ENCODE data around the gene HIPK2. TPM values are rescaled to one million over a fixed set of nuclear protein-coding genes. Genes with fewer than 3 reads are reported as not detected.
A peak's percentile ranks its signal among the peaks of the same experiment; 100 is the strongest.

The HIPK2 gene
- total RNA-seq, 1 donor from 2014 or later = 27.6 TPM

DNA sequence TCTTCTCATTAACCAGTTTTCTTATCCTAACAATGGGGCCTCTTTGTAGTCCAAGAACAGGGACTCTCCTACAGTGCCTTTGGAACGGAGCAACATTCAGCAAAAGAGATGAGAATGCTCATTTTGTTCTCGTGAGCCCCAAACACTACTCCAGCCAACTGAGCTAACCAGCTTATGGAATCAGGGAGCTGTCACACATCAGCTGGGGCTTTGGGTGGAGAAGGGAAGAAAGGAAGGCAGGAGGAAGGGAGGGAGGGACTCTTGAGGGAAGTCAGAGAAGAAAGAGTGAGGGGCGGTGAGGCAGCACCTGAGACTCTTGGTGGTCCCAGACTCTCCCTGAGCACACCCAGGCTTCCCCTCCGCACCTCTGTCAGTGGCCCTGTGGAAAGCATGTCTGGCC, 131.2 kb downstream of the HIPK2 start:
- intact Hi-C loops (cut with micrococcal nuclease) = loop anchor here (1.0 to 5.0 kb wide), 4 partner anchors 36 to 356 kb away; no protein-coding TSS in a partner anchor
- H3K27ac Mint-ChIP-seq = peak overlapping the region; percentile 36
- H3K27me3 Mint-ChIP-seq (ENCODE audit: low read depth) = no peaks in the 10 kb centered on the region
- no peak overlapping the region for H3K4me3 Mint-ChIP-seq (ENCODE audit: low read depth)
- no peaks in the 10 kb centered on the region for H3K36me3 Mint-ChIP-seq (ENCODE audit: low read depth)
- H3K4me1 Mint-ChIP-seq (ENCODE audit: low read depth) = peaks cover 44% of the 10 kb centered on the region
- no peaks in the 10 kb centered on the region for H3K9me3 Mint-ChIP-seq
- no peak for DNase-seq (ENCODE audit: low spot score)

GRCh38 chr7:139645572-139646523, 131.9 kb downstream of the HIPK2 start:
- no peaks in the 10 kb centered on the region for H3K9me3 Mint-ChIP-seq
- H3K27me3 Mint-ChIP-seq (ENCODE audit: low read depth) = no peaks in the 10 kb centered on the region
- intact Hi-C loops (cut with micrococcal nuclease) = loop anchor here (1.0 to 5.0 kb wide), 4 partner anchors 36 to 357 kb away; no protein-coding TSS in a partner anchor
- H3K27ac Mint-ChIP-seq = no peak overlapping the region
- DNase-seq (ENCODE audit: low spot score) = peak; percentile 69
- H3K4me3 Mint-ChIP-seq (ENCODE audit: low read depth) = no peak overlapping the region
- H3K4me1 Mint-ChIP-seq (ENCODE audit: low read depth) = peaks cover 44% of the 10 kb centered on the region
- H3K36me3 Mint-ChIP-seq (ENCODE audit: low read depth) = no peaks in the 10 kb centered on the region

DNA sequence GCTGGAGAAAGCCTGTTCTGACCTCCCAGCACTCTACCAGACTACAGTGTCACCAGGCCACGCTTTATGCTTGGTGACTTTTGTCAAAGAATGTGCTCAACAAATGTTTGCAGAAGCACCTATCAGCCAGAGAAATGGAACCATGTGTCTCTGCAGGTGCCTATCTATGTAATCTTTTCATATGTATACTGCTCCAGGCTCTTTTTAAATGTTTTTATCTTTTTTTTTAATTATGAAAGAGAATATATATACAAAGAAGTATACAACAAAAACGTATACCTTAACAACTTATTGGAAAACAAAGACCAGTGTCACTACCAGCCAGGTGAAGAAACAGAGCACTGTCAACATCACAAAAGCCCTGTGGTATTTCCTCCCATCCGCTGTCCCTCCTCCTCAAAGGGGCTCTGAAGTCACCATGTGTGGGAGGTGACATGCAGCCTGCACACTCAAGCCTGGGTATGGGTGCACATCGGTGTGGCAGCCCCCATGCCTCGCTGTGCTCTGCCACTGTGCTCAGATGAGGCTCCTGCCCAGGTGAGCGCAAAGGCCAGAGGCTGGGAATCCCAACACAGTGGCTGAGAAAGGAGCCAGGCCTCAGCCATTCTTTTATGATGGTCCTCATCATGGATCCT, 133.7 kb downstream of the HIPK2 start:
- Mint-ChIP-seq H3K9me3 (no peaks in the 10 kb centered on the region), H3K27ac (no peak overlapping the region), H3K4me1 (ENCODE audit: low read depth) (peaks cover 38% of the 10 kb centered on the region), H3K27me3 (ENCODE audit: low read depth) (no peaks in the 10 kb centered on the region), H3K4me3 (ENCODE audit: low read depth) (no peak overlapping the region), H3K36me3 (ENCODE audit: low read depth) (no peaks in the 10 kb centered on the region)
- intact Hi-C loops (cut with micrococcal nuclease) = no loop called here
- DNase-seq (ENCODE audit: low spot score) = no peak

DNA sequence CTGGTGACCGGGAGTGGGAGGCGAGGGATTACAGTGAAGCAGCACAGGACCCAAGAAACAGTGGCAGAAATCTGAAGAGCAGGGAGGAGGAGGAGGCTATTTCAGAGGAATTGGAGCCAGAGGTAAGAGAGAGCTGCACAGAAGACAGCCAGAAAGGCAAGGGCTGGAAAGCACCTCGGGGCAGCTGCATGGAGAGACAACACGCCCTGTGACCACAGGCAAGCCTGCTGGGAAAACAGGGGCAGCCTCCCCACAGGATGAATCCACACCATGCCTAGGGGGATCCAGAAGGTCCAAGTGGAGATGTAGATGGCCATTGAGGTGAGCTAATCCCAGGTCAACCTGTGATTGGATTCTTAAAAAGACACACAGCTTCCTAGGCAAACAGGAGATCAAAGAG, 135.5 kb downstream of the HIPK2 start:
- Mint-ChIP-seq H3K27me3 (ENCODE audit: low read depth) (no peaks in the 10 kb centered on the region), H3K27ac (no peak overlapping the region), H3K36me3 (ENCODE audit: low read depth) (peaks cover 2% of the 10 kb centered on the region), H3K4me3 (ENCODE audit: low read depth) (no peak overlapping the region), H3K4me1 (ENCODE audit: low read depth) (peaks cover 28% of the 10 kb centered on the region), H3K9me3 (no peaks in the 10 kb centered on the region)
- DNase-seq (ENCODE audit: low spot score) = no peak
- intact Hi-C loops (cut with micrococcal nuclease) = no loop called here

DNA sequence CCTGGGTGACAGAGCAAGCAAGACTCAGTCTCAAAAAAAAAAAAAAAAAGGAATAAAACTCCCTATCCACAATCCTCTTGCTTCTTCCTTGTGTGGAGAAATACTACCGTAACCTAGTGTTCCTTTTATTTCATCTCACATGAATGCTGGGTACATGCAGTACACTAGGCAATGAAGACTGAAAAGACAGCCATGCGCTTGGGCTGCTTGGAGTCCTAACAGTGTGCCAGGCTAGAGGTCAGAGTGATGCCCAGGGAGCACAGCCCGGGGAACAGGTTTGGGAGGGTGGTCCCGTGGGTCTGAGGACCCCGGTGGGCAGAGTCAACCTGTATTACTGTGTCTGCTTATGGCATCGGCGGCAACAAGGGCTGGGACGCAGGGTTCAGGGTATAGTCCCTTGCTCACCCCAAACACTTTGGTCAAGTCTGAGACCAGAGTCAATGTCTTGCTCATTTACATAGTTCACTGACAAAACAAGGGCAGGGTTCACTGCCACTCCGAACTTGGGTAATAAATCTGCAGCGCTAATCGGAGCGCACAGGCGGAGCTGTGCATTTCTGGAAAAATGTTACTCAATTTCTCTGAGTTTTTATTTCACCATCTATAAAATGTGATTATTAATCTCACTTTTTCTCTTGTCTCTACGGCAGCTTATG, 136.3 kb downstream of the HIPK2 start:
- intact Hi-C loops (cut with micrococcal nuclease) = no loop called here
- H3K4me3 Mint-ChIP-seq (ENCODE audit: low read depth) = no peak overlapping the region
- H3K36me3 Mint-ChIP-seq (ENCODE audit: low read depth) = peaks cover 8% of the 10 kb centered on the region
- no peaks in the 10 kb centered on the region for H3K27me3 Mint-ChIP-seq (ENCODE audit: low read depth)
- peaks cover 30% of the 10 kb centered on the region for H3K4me1 Mint-ChIP-seq (ENCODE audit: low read depth)
- no peak overlapping the region for H3K27ac Mint-ChIP-seq
- H3K9me3 Mint-ChIP-seq = no peaks in the 10 kb centered on the region
- no peak for DNase-seq (ENCODE audit: low spot score)

DNA sequence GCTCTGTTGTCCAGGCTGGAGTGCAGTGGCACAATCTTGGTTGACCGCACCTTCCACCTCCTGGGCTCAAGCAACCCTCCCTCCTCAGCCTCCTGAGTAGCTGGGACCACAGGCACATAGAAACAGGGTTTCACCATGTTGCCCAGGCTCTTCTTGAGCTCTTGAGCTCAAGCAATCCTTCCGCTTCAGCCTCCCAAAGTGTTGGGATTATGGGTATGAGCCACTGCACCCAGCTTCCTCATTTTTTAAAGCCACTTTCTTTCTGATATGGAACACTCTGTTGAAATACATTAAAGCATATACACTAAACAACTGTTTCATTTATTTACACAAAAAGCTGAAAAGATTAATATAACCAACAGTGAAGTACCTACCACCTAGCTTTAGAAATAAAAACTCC, 137.1 kb downstream of the HIPK2 start:
- no peak for DNase-seq (ENCODE audit: low spot score)
- Mint-ChIP-seq H3K4me1 (ENCODE audit: low read depth) (peaks cover 34% of the 10 kb centered on the region), H3K9me3 (no peaks in the 10 kb centered on the region), H3K4me3 (ENCODE audit: low read depth) (no peak overlapping the region), H3K27ac (no peak overlapping the region), H3K36me3 (ENCODE audit: low read depth) (peaks cover 12% of the 10 kb centered on the region), H3K27me3 (ENCODE audit: low read depth) (no peaks in the 10 kb centered on the region)
- intact Hi-C loops (cut with micrococcal nuclease) = no loop called here

DNA sequence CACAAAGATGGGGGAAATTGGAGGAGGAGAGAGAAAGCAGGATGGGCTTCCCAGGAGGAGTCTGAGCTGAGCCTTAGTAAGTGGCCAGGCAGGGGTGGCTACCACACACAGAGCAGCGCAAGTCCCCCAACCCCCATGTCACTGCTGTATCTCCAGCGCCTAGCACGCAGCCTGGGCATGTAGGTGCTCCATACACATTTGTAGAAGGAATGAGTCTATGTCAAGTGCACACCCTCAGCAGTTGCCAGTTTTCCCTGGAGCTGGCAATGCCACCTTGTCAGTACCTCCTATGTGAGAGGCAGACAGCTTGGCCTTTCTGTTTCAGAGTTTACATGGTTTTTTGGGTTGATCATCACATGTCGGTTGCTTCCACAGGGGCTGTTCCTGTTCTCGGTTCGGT, 138.2 kb downstream of the HIPK2 start:
- H3K4me1 Mint-ChIP-seq (ENCODE audit: low read depth) = peaks cover 39% of the 10 kb centered on the region

GRCh38 chr7:139635526-139636302, 142.1 kb downstream of the HIPK2 start:
- Mint-ChIP-seq H3K4me3 (ENCODE audit: low read depth) (peak overlapping the region; percentile 77), H3K9me3 (no peaks in the 10 kb centered on the region), H3K27ac (peak overlapping the region; percentile 94), H3K27me3 (ENCODE audit: low read depth) (no peaks in the 10 kb centered on the region), H3K36me3 (ENCODE audit: low read depth) (peaks cover 33% of the 10 kb centered on the region), H3K4me1 (ENCODE audit: low read depth) (peaks cover 43% of the 10 kb centered on the region)
- intact Hi-C loops (cut with micrococcal nuclease) = no loop called here
- peak; percentile 68 for DNase-seq (ENCODE audit: low spot score)

More for the DNA sequence above, 138.2 kb downstream of the HIPK2 start:
- H3K36me3 Mint-ChIP-seq (ENCODE audit: low read depth) = peaks cover 18% of the 10 kb centered on the region
- no peak for DNase-seq (ENCODE audit: low spot score)
- H3K9me3 Mint-ChIP-seq = no peaks in the 10 kb centered on the region
- H3K27ac Mint-ChIP-seq = no peak overlapping the region
- H3K27me3 Mint-ChIP-seq (ENCODE audit: low read depth) = no peaks in the 10 kb centered on the region
- no peak overlapping the region for H3K4me3 Mint-ChIP-seq (ENCODE audit: low read depth)
- intact Hi-C loops (cut with micrococcal nuclease) = no loop called here

DNA sequence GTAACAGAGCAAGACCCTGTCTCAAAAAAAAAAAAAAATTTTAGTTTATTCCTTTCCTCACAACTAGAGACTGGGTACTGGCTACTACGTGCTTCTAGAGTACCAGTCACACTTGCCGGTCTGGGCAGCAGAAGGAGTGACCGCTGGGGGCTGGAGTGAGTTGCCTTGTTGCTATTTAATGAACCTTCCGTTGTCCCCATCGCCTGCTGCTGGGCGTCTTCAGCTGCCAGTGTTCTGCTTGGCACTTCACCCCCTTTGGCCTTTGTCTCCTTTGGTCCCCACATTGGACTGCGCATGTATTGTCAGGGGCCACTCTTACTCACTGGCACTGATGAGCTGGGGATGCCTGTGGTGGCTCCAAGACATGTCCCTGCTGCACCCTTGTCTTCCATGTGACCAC, 143.7 kb downstream of the HIPK2 start:
- peaks cover 41% of the 10 kb centered on the region for H3K36me3 Mint-ChIP-seq (ENCODE audit: low read depth)
- no peak overlapping the region for H3K4me3 Mint-ChIP-seq (ENCODE audit: low read depth)
- H3K27me3 Mint-ChIP-seq (ENCODE audit: low read depth) = no peaks in the 10 kb centered on the region
- H3K27ac Mint-ChIP-seq = no peak overlapping the region
- no peaks in the 10 kb centered on the region for H3K9me3 Mint-ChIP-seq
- intact Hi-C loops (cut with micrococcal nuclease) = no loop called here
- peaks cover 54% of the 10 kb centered on the region for H3K4me1 Mint-ChIP-seq (ENCODE audit: low read depth)
- no peak for DNase-seq (ENCODE audit: low spot score)

- no peak for DNase-seq (ENCODE audit: low spot score)
- H3K4me3 Mint-ChIP-seq (ENCODE audit: low read depth) = no peak overlapping the region
- intact Hi-C loops (cut with micrococcal nuclease) = no loop called here
- peaks cover 63% of the 10 kb centered on the region for H3K4me1 Mint-ChIP-seq (ENCODE audit: low read depth)
- peaks cover 55% of the 10 kb centered on the region for H3K36me3 Mint-ChIP-seq (ENCODE audit: low read depth)
- H3K27ac Mint-ChIP-seq = no peak overlapping the region
- H3K9me3 Mint-ChIP-seq = no peaks in the 10 kb centered on the region
- no peaks in the 10 kb centered on the region for H3K27me3 Mint-ChIP-seq (ENCODE audit: low read depth)
These were observed 146.2 kb downstream of the HIPK2 start for GRCh38 chr7:139631520-139632031.

GRCh38 chr7:139630643-139631519, 146.9 kb downstream of the HIPK2 start:
- no peak overlapping the region for H3K4me3 Mint-ChIP-seq (ENCODE audit: low read depth)
- peaks cover 57% of the 10 kb centered on the region for H3K36me3 Mint-ChIP-seq (ENCODE audit: low read depth)
- peaks cover 61% of the 10 kb centered on the region for H3K4me1 Mint-ChIP-seq (ENCODE audit: low read depth)
- intact Hi-C loops (cut with micrococcal nuclease) = no loop called here
- no peak overlapping the region for H3K27ac Mint-ChIP-seq
- DNase-seq (ENCODE audit: low spot score) = no peak
- no peaks in the 10 kb centered on the region for H3K9me3 Mint-ChIP-seq
- H3K27me3 Mint-ChIP-seq (ENCODE audit: low read depth) = no peaks in the 10 kb centered on the region

Data from activated T-helper 2 cell treated with anti-CD3 and anti-CD28 coated beads, Interferon-gamma antibody, Interleukin-2, Interleukin-4, amounts not matched to agents 10 μg/mL and 5 μg/mL and 100 μg/mL, durations not matched to agents 14 hours and 24 hours and 36 hours (primary cell).